GM21526 (cell line): ENCODE data around the gene VRK1.
"Not testable (repeated sequence)": the region's sequence is repeated elsewhere in the genome, so short reads cannot be mapped to it uniquely, and the experiment has no call there.

Experiments used
- ATAC-seq: cut with Tn5 transposase; IDR thresholded peaks from one replicate; pipeline ENCODE4 v1.9.1; 2021; ENCODE audit warnings: moderate library complexity; ENCODE audit not compliant: unreplicated experiment, low FRiP score

VRK1 gene

GRCh38 chr14:96796851-96797581, at the start of gene VRK1:
Gene VRK1, plus strand, starts transcription at chr14:96797382. Its CDS starts 36,090 bp downstream, at chr14:96833472.
- peak; percentile 96 for ATAC-seq

GRCh38 chr14:96747608-96748007, 49.6 kb upstream of the VRK1 start:
- no peak for ATAC-seq

- no peak for ATAC-seq
Measured at GRCh38 chr14:96748362-96748761, 48.8 kb upstream of the VRK1 start.

- no peak for ATAC-seq
Measured at GRCh38 chr14:96751505-96751904, 45.7 kb upstream of the VRK1 start.

GRCh38 chr14:96752125-96752524, 45.1 kb upstream of the VRK1 start:
- no peak for ATAC-seq

- ATAC-seq, result no peak
Measured at GRCh38 chr14:96752594-96752993, 44.6 kb upstream of the VRK1 start.

GRCh38 chr14:96754162-96754844, 42.9 kb upstream of the VRK1 start:
- ATAC-seq, result no peak

GRCh38 chr14:96754845-96755184, 42.4 kb upstream of the VRK1 start:
- no peak for ATAC-seq

GRCh38 chr14:96756745-96757144, 40.4 kb upstream of the VRK1 start:
- ATAC-seq, result no peak

GRCh38 chr14:96757456-96757855, 39.7 kb upstream of the VRK1 start:
- ATAC-seq, result no peak

GRCh38 chr14:96761066-96761465, 36.1 kb upstream of the VRK1 start:
- ATAC-seq, result no peak

- peak; percentile 96 for ATAC-seq
Measured at GRCh38 chr14:96762650-96763049, 34.5 kb upstream of the VRK1 start.

- no peak for ATAC-seq
Measured at GRCh38 chr14:96764012-96764411, 33.2 kb upstream of the VRK1 start.

GRCh38 chr14:96765205-96765604, 32.0 kb upstream of the VRK1 start:
- not testable (repeated sequence) for ATAC-seq

GRCh38 chr14:96772929-96773328, 24.3 kb upstream of the VRK1 start:
- no peak for ATAC-seq

GRCh38 chr14:96776791-96777190, 20.4 kb upstream of the VRK1 start:
- no peak for ATAC-seq

- no peak for ATAC-seq
Measured at GRCh38 chr14:96780500-96780899, 16.7 kb upstream of the VRK1 start.

- ATAC-seq, result no peak
Measured at GRCh38 chr14:96781371-96781770, 15.8 kb upstream of the VRK1 start.

- ATAC-seq, result no peak
Measured at GRCh38 chr14:96782436-96782835, 14.7 kb upstream of the VRK1 start.

- ATAC-seq, result no peak
Measured at GRCh38 chr14:96783043-96783914, 13.9 kb upstream of the VRK1 start.

GRCh38 chr14:96783915-96784224, 13.3 kb upstream of the VRK1 start:
- no peak for ATAC-seq
